Fibroblast of pulmonary artery (primary cell): ENCODE measurements around the gene TSACC.

Experiments used
- DNase-seq: peaks from one replicate; pipeline ENCODE4 v3.0.0-alpha.2; 2010; ENCODE audit warnings: low read depth
- H3K4me3 ChIP-seq: replicated peaks from 2 replicates; pipeline ENCODE4 v1.5.1; 2011; ENCODE audit warnings: low read depth, mild to moderate bottlenecking, control low read depth, low read length, moderate library complexity
- CTCF ChIP-seq: IDR thresholded peaks from 2 replicates; pipeline ENCODE4 v1.5.1; 2011; ENCODE audit warnings: mild to moderate bottlenecking, control low read depth, low read length, inconsistent platforms; ENCODE audit errors: missing control alignments

The TSACC gene

GRCh38 chr1:156393095-156393494, 54.8 kb downstream of the TSACC start:
- H3K4me3 ChIP-seq, result no peak overlapping the region
- no peak for DNase-seq
- no peak for TF ChIP-seq CTCF

GRCh38 chr1:156394082-156394481, 55.8 kb downstream of the TSACC start:
- no peak overlapping the region for H3K4me3 ChIP-seq
- no peak for DNase-seq
- no peak for TF ChIP-seq CTCF

GRCh38 chr1:156394835-156395461, 56.6 kb downstream of the TSACC start:
- H3K4me3 ChIP-seq, result no peak overlapping the region
- no peak for TF ChIP-seq CTCF
- DNase-seq, result no peak
